Measurements from ENCODE around the gene UCHL3. TPM values are rescaled to one million over a fixed set of nuclear protein-coding genes. Genes with fewer than 3 reads are reported as not detected.

UCHL3 gene
- total and polyA plus RNA-seq, 9 of the 15 experiments (the other 6 are each of a cell fraction or from before 2014, with no cell fraction given), result 42.2 to 112 (median 85.4) TPM

DNA sequence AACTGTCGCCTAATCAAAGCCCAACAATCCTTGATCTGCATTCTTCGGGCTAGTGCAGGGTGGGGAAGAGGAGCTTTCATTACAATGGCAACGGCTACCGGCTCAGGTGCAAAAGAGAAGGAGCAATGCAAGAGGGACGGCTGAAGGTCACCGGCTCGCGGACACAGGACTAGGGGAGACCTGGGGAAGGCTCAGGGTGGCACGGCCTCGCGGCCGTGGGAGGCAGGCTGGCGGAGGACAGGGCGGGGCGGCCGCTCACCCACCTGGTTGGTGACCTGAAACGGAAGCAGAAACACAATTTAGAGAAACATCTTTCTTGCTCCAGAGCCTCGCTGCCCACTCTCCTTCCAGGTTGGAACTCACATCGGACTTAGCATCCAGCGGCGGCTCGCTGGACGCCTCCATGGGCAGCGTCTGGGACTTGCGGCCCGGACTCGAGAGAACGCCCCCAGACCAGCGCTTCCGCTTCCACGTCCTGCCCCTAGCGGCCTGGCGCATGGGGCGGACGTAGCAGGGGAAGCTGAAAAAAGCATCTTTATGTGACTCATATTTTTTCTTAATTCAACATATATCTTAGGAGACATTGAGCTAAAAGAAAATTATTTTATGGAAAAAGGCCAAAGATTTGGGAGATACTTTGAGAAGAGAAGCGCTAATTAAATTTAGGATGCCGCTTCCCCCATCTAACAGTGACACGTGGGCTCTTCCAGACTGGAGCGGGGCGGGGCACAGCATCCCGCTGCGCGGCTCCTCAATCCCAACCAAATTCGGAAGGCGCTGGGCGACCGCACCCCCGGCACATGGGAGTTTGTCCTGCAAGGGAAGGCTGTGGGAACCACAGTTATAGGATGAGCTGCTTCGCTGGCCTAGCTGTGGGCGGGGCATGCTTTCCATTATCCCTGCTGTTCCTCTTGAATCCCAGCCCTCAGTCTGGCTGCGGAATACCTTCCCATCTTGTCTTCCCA, 11.9 kb upstream of the UCHL3 start, which contains the start of gene COMMD6 (continued):
- TF ChIP-seq RNF219 (CRISPR knock-in tag; IDR thresholded peaks at IDR 0.05), result no peak
- no peak for TF ChIP-seq ZBTB1 (CRISPR knock-in tag; IDR thresholded peaks at IDR 0.05; ENCODE audit: borderline replicate concordance, low read depth)
- no peak for TF ChIP-seq MXD1 (CRISPR knock-in tag; IDR thresholded peaks at IDR 0.05; ENCODE audit: borderline replicate concordance, poor library complexity, severe bottlenecking)
- TF ChIP-seq NCOA4 (IDR thresholded peaks at IDR 0.05; ENCODE audit: partially characterized antibody), result no peak
- TF ChIP-seq RAD51 (IDR thresholded peaks at IDR 0.05; ENCODE audit: borderline replicate concordance, low read depth), result no peak
- TF ChIP-seq ZNF785 (CRISPR knock-in tag; IDR thresholded peaks at IDR 0.05), result no peak
- TF ChIP-seq RERE (CRISPR knock-in tag; IDR thresholded peaks at IDR 0.05; ENCODE audit: borderline replicate concordance), result no peak
- TF ChIP-seq THAP12 (CRISPR knock-in tag; IDR thresholded peaks at IDR 0.05), result no peak
- TF ChIP-seq IRF9 (tag; IDR thresholded peaks at IDR 0.05), result no peak
- TF ChIP-seq NCOA6 (IDR thresholded peaks at IDR 0.05), result no peak
- TF ChIP-seq ZNF408 (CRISPR knock-in tag; IDR thresholded peaks at IDR 0.05; ENCODE audit: low read depth), result no peak
- TF ChIP-seq ZFPM2 (CRISPR knock-in tag; IDR thresholded peaks at IDR 0.05), result no peak
- 0 out of 2 replicates have a peak, but pooled peaks have one; percentile 20 for TF ChIP-seq MXI1 (IDR thresholded peaks at IDR 0.05; ENCODE audit: low read depth, low read length)
- TF ChIP-seq BHLHE40 (IDR thresholded peaks at IDR 0.05; ENCODE audit: low read length), result peak; percentile 67; the same call in 1 of the 2 replicates
- TF ChIP-seq SNIP1 (IDR thresholded peaks at IDR 0.05; ENCODE audit: low read depth), result no peak

Data from K562 (cell line).